Right lobe of liver (tissue), 4 donors: ENCODE results near the gene LRRC34.

ENCODE experiments used
- POLR2A ChIP-seq: fragments of 450-650 bp; IDR thresholded peaks from one replicate; pipeline ENCODE4 v1.6.1; 2017; ENCODE audit warnings: antibody characterized with exemption, mild to moderate bottlenecking
- TF ChIP-seq, protein P1 (sequence below), 4 donors: fragments of 200-600 bp in 3 of 4; fragments of 450-650 bp in 1 of 4; IDR thresholded peaks; one replicate each; pipeline versions ENCODE4 v1.5.1 to v1.8.0; 2016 to 2022; ENCODE audit warnings: antibody characterized with exemption in 4 of 4, mild to moderate bottlenecking in 2 of 4
- donor health status: DM: no; HTN: no; CAD: no.
- donor health status: DM: no; HTN: no; CAD: no.
- donor health status: DM: no; HTN: yes; CAD: no.

DNA sequence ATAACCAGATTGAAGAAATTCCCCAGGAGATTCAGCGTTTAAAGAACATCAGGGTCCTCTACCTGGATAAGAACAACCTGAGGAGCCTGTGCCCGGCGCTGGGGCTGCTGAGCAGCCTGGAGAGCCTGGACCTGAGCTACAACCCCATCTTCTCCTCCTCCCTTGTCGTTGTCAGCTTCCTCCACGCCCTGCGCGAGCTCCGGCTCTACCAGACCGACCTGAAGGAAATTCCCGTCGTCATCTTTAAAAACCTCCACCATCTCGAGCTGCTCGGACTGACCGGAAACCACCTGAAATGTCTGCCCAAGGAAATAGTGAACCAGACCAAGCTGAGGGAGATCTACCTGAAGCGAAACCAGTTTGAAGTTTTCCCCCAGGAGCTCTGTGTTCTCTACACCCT lies 9.4 kb upstream of the LRRC34 start:
- TF ChIP-seq, protein P1, sequence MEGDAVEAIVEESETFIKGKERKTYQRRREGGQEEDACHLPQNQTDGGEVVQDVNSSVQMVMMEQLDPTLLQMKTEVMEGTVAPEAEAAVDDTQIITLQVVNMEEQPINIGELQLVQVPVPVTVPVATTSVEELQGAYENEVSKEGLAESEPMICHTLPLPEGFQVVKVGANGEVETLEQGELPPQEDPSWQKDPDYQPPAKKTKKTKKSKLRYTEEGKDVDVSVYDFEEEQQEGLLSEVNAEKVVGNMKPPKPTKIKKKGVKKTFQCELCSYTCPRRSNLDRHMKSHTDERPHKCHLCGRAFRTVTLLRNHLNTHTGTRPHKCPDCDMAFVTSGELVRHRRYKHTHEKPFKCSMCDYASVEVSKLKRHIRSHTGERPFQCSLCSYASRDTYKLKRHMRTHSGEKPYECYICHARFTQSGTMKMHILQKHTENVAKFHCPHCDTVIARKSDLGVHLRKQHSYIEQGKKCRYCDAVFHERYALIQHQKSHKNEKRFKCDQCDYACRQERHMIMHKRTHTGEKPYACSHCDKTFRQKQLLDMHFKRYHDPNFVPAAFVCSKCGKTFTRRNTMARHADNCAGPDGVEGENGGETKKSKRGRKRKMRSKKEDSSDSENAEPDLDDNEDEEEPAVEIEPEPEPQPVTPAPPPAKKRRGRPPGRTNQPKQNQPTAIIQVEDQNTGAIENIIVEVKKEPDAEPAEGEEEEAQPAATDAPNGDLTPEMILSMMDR (IDR thresholded peaks at IDR 0.05), result no peak
- TF ChIP-seq POLR2A, result no peak
